Motor neuron (in vitro differentiated cells): ENCODE data around the gene DVL2. TPM values are rescaled to one million over a fixed set of nuclear protein-coding genes. Genes with fewer than 3 reads are reported as not detected.

Experiments used
- ATAC-seq, 8 experiments: fragments of 200-7000 bp; cut with Tn5 transposase; replicated peaks in 6 of 8; 2 replicates each; pipeline ENCODE4 v1.8.0; 2021; ENCODE audit warnings: mild to moderate bottlenecking in 8 of 8, moderate library complexity in 8 of 8
- H3K27ac ChIP-seq, 2 donors: fragments of 250-450 bp; sonication (Bioruptor Pico); 2 replicates each; pipeline ENCODE4 v1.9.0; 2021; ENCODE audit warnings: antibody characterized with exemption in 2 of 2, mild to moderate bottlenecking in 2 of 2, moderate library complexity in 1 of 2
- H3K4me1 ChIP-seq, 2 donors: fragments of 250-450 bp; sonication (Bioruptor Pico); replicated peaks in 1 of 2; 2 replicates each; pipeline ENCODE4 v1.6.1; 2021; ENCODE audit warnings: antibody characterized with exemption in 2 of 2, mild to moderate bottlenecking in 2 of 2, moderate library complexity in 1 of 2
- H3K4me3 ChIP-seq, 5 donors: fragments of 250-450 bp; sonication (Bioruptor Pico); 2 replicates each; pipeline ENCODE4 v1.9.0; 2021; ENCODE audit warnings: antibody characterized with exemption in 5 of 5, mild to moderate bottlenecking in 5 of 5, moderate library complexity in 4 of 5
- WGBS, 10 experiments: fragments of 450-650 bp; shearing (Covaris generic); methylation state at CpG; one replicate each; pipeline ENCODE4 v1.0.0; 2022; 5-methylcytosine and 5-hydroxymethylcytosine counted together
- in situ Hi-C, 9 experiments: fragments of 400-800 bp; cut with MboI; loops; one replicate each; pipeline ENCODE4 v1.15.0; 2021; ENCODE audit warnings: low sequenced_read_pairs in 9 of 9, low pct_unique_long_range_greater_than_20kb in 2 of 9; ENCODE audit not compliant: unreplicated experiment in 9 of 9
- total RNA-seq, 8 experiments: library from RNA; unstranded; fragments of 300-600 nt; gene quantifications; 2 replicates each; pipeline versions ENCODE4 v1.2.3 to v1.2.4, GENCODE V29; 2022

The DVL2 gene
- total RNA-seq, 8 experiments from 2014 or later = 31.3 to 63.1 (median 40.6) TPM

GRCh38 chr17:7240375-7240774 lies 6.1 kb upstream of the DVL2 start:
- in situ Hi-C loops = no loop called here
- WGBS, 10 experiments = 20 to 100% (median 48%) methylated on average over 1 to 3 of the region's 4 CpGs; no CpG with 5 or more reads in 2 of the 10 experiments
- no peak for ATAC-seq
- Histone ChIP-seq H3K27ac (no peak overlapping the region), H3K4me1 (peaks cover 12 to 16% of the 10 kb centered on the region in 2 donors), H3K4me3 (peak overlapping the region in 3 of 5 donors; percentile 28 to 98 (median 96))

GRCh38 chr17:7239091-7240027 lies 5.0 kb upstream of the DVL2 start, which contains the start of gene PHF23:
TSS of gene PHF23 (minus strand) at chr17:7239457. CDS start at chr17:7239279, 178 bp downstream.
- ATAC-seq = peak; percentile 47 to 78 (median 72)
- peak within 1 kb of the TSS; percentile 76 to 83 for H3K27ac ChIP-seq
- 0 to 6% (median 0%) methylated on average over 1 to 24 of the region's 72 CpGs; no CpG with 5 or more reads in 3 of the 10 experiments for WGBS, 10 experiments

GRCh38 chr17:7238420-7239090 lies 4.2 kb upstream of the DVL2 start:
- Histone ChIP-seq H3K4me1 (peaks cover 16 to 21% of the 10 kb centered on the region in 2 donors), H3K4me3 (peak overlapping the region; percentile 72 to 96 (median 84)), H3K27ac (peak overlapping the region; percentile 76 to 83)
- in situ Hi-C loops = no loop called here
- no peak for ATAC-seq
- no CpG with 5 or more reads among the region's 39 CpGs for WGBS, 10 experiments

More at GRCh38 chr17:7239091-7240027, 5.0 kb upstream of the DVL2 start, which contains the start of gene PHF23:
- H3K4me3 ChIP-seq = peak within 1 kb of the TSS; percentile 72 to 98 (median 84)
- H3K4me1 ChIP-seq = peaks cover 17 to 21% of the 10 kb centered on the region in 2 donors
- in situ Hi-C loops = no loop called here

- peak in 6 of 8 experiments; percentile 0 to 6 (median 4) for ATAC-seq
- Histone ChIP-seq H3K4me1 (peaks cover 16 to 17% of the 10 kb centered on the region in 2 donors), H3K27ac (peak overlapping the region; percentile 80 to 88), H3K4me3 (peak overlapping the region; percentile 72 to 96 (median 84))
- WGBS, 10 experiments = 0% methylated on average over 1 of the region's 73 CpGs; no CpG with 5 or more reads in 9 of the 10 experiments
- in situ Hi-C loops = no loop called here
Observed at GRCh38 chr17:7237761-7238419, 3.6 kb upstream of the DVL2 start.

GRCh38 chr17:7237266-7237760 lies 3.0 kb upstream of the DVL2 start:
- peaks cover 21 to 23% of the 10 kb centered on the region in 2 donors for H3K4me1 ChIP-seq
- in situ Hi-C loops = no loop called here
- H3K27ac ChIP-seq = peak overlapping the region; percentile 80 to 88
- WGBS, 10 experiments = 37 to 81% (median 46%) methylated on average over 2 to 3 of the region's 6 CpGs; no CpG with 5 or more reads in 4 of the 10 experiments
- peak overlapping the region; percentile 72 to 96 (median 84) for H3K4me3 ChIP-seq
- no peak for ATAC-seq

- in situ Hi-C loops = no loop called here
- Histone ChIP-seq H3K27ac (no peak overlapping the region), H3K4me3 (peak overlapping the region in 1 of 5 donors; percentile 96), H3K4me1 (peaks cover 26 to 28% of the 10 kb centered on the region in 2 donors)
- 60 to 100% (median 84%) methylated on average over 1 to 6 of the region's 6 CpGs; no CpG with 5 or more reads in 1 of the 10 experiments for WGBS, 10 experiments
- ATAC-seq = no peak
Observed at GRCh38 chr17:7236808-7237207, 2.5 kb upstream of the DVL2 start.

- WGBS, 10 experiments = 40 to 100% (median 88%) methylated on average over 1 to 10 of the region's 22 CpGs; no CpG with 5 or more reads in 1 of the 10 experiments
- in situ Hi-C loops = no loop called here
- Histone ChIP-seq H3K27ac (no peak overlapping the region), H3K4me3 (peak overlapping the region in 1 of 5 donors; percentile 3), H3K4me1 (peaks cover 26 to 30% of the 10 kb centered on the region in 2 donors)
- ATAC-seq = no peak
Observed at GRCh38 chr17:7235693-7236665, 1.7 kb upstream of the DVL2 start.

GRCh38 chr17:7233701-7234082 lies 625 bp downstream of the DVL2 start:
- peaks cover 23% of the 10 kb centered on the region in 2 donors for H3K4me1 ChIP-seq
- H3K27ac ChIP-seq = peak overlapping the region; percentile 88 to 89
- ATAC-seq = peak; percentile 5 to 21 (median 12)
- H3K4me3 ChIP-seq = peak overlapping the region; percentile 68 to 98 (median 81)
- WGBS, 10 experiments = 0 to 20% (median 1%) methylated on average over 1 to 7 of the region's 9 CpGs; no CpG with 5 or more reads in 4 of the 10 experiments
- in situ Hi-C loops = no loop called here

GRCh38 chr17:7232114-7232513 lies 2.2 kb downstream of the DVL2 start:
- Histone ChIP-seq H3K27ac (no peak overlapping the region), H3K4me1 (peaks cover 20% of the 10 kb centered on the region in 2 donors), H3K4me3 (peak overlapping the region in 3 of 5 donors; percentile 74 to 85 (median 81))
- in situ Hi-C loops = no loop called here
- ATAC-seq = no peak
- WGBS, 10 experiments = 46 to 100% (median 80%) methylated on average over 1 to 5 of the region's 5 CpGs; no CpG with 5 or more reads in 3 of the 10 experiments

- in situ Hi-C loops = no loop called here
- peaks cover 12 to 13% of the 10 kb centered on the region in 2 donors for H3K4me1 ChIP-seq
- WGBS, 10 experiments = no CpG with 5 or more reads among the region's 19 CpGs
- no peak overlapping the region for H3K27ac ChIP-seq
- no peak for ATAC-seq
- H3K4me3 ChIP-seq = no peak overlapping the region
Observed at GRCh38 chr17:7229504-7229903, 4.8 kb downstream of the DVL2 start.

- ATAC-seq = no peak
- H3K27ac ChIP-seq = no peak overlapping the region
- no peak overlapping the region for H3K4me3 ChIP-seq
- H3K4me1 ChIP-seq = peaks cover 12 to 13% of the 10 kb centered on the region in 2 donors
- whole genome bisulfite sequencing, 10 experiments = 75 to 100% (median 99%) methylated on average over 1 to 6 of the region's 14 CpGs; no CpG with 5 or more reads in 2 of the 10 experiments
- in situ Hi-C loops = no loop called here
Observed at GRCh38 chr17:7228920-7229319, 5.4 kb downstream of the DVL2 start.
